PC-3 (cell line): ENCODE measurements around the gene MIPOL1. TPM values are rescaled to one million over a fixed set of nuclear protein-coding genes. Genes with fewer than 3 reads are reported as not detected.

ENCODE experiments used
- ATAC-seq: fragments of 200-7000 bp; cut with Tn5 transposase; 2 replicates; pipeline ENCODE4 v1.9.1; 2020; ENCODE audit warnings: mild to moderate bottlenecking, moderate library complexity
- BruUV-seq: library from RNA; stranded (reverse); fragments of 400-500 nt; replicated peaks from 2 replicates; lab custom pipeline; 2021; lab: Mats Ljungman, UMichigan
- CTCF ChIA-PET: fragments of 300-600 bp; sonication (Branson Sonifier 250); formaldehyde crosslinking; loops from one replicate; lab custom pipeline; 2022; ENCODE audit warnings: antibody characterized with exemption; lab: Charles Lee
- POLR2A ChIA-PET: fragments of 300-600 bp; sonication (Branson Sonifier 250); formaldehyde crosslinking; loops from one replicate; lab custom pipeline; 2022; ENCODE audit warnings: antibody characterized with exemption; ENCODE audit not compliant: unreplicated experiment; lab: Charles Lee
- DNase-seq: peaks from one replicate; pipeline ENCODE4 v3.0.0-alpha.2; 2015
- H2AFZ ChIP-seq: fragments of 300-600 bp; sonication (generic); 2 replicates; pipeline ENCODE4 v1.6.0; 2016; ENCODE audit warnings: antibody characterized with exemption, low read length
- H3F3A ChIP-seq: fragments of 300-600 bp; sonication (generic); one replicate; pipeline ENCODE4 v1.6.0; 2017; ENCODE audit warnings: antibody characterized with exemption, low read length, control low read depth, mild to moderate bottlenecking; ENCODE audit not compliant: unreplicated experiment
- H3K27ac ChIP-seq: fragments of 300-600 bp; sonication (generic); 2 replicates; pipeline ENCODE4 v1.5.1; 2016; ENCODE audit warnings: mild to moderate bottlenecking, low read length
- H3K27me3 ChIP-seq: fragments of 300-600 bp; sonication (generic); 2 replicates; pipeline ENCODE4 v1.6.1; 2016; ENCODE audit warnings: low read length, mixed read lengths
- H3K36me3 ChIP-seq: fragments of 300-600 bp; sonication (generic); 2 replicates; pipeline ENCODE4 v1.6.1; 2016; ENCODE audit warnings: low read depth, mixed run types, low read length, mixed read lengths
- H3K4me1 ChIP-seq: fragments of 300-600 bp; sonication (generic); 2 replicates; pipeline ENCODE4 v1.5.1; 2016; ENCODE audit warnings: low read length; ENCODE audit not compliant: insufficient read depth
- H3K4me2 ChIP-seq: fragments of 300-600 bp; sonication (generic); 2 replicates; pipeline ENCODE4 v1.6.0; 2016; ENCODE audit warnings: low read length
- H3K4me3 ChIP-seq: fragments of 300-600 bp; sonication (generic); 2 replicates; pipeline ENCODE4 v1.5.1; 2016; ENCODE audit warnings: mild to moderate bottlenecking, low read length, mixed read lengths
- H3K79me2 ChIP-seq: fragments of 300-600 bp; sonication (generic); 2 replicates; pipeline ENCODE4 v1.6.1; 2017; ENCODE audit warnings: low read length, mixed read lengths
- H3K9ac ChIP-seq: fragments of 300-600 bp; sonication (generic); 2 replicates; pipeline ENCODE4 v1.6.0; 2016; ENCODE audit warnings: mild to moderate bottlenecking, low read length
- H3K9me2 ChIP-seq: fragments of 300-600 bp; sonication (generic); replicated peaks from 2 replicates; pipeline ENCODE4 v1.6.1; 2016; ENCODE audit warnings: mixed run types, low read length, mixed read lengths
- H3K9me3 ChIP-seq: fragments of 300-600 bp; sonication (generic); 2 replicates; pipeline ENCODE4 v1.6.1; 2016; ENCODE audit warnings: low read length, mixed read lengths
- H4K20me1 ChIP-seq: fragments of 300-600 bp; sonication (generic); 2 replicates; pipeline ENCODE4 v1.6.1; 2016; ENCODE audit warnings: low read length, mixed read lengths
- CTCF ChIP-seq: fragments of 300-600 bp; sonication (generic); conservative IDR thresholded peaks from 2 replicates; pipeline ENCODE4 v1.5.1; 2017; ENCODE audit warnings: antibody characterized with exemption, low read depth, mild to moderate bottlenecking, low read length
- EZH2 ChIP-seq: fragments of 300-600 bp; sonication (generic); IDR thresholded peaks from one replicate; pipeline ENCODE4 v1.6.1; 2017; ENCODE audit warnings: antibody characterized with exemption, mild to moderate bottlenecking, low read length; ENCODE audit not compliant: unreplicated experiment
- EZH2phosphoT487 ChIP-seq: fragments of 300-600 bp; sonication (generic); IDR thresholded peaks from 2 replicates; pipeline ENCODE4 v1.6.1; 2018; ENCODE audit warnings: mild to moderate bottlenecking, antibody characterized with exemption, low read length, borderline replicate concordance
- intact Hi-C: fragments of 100-400 bp; cut with micrococcal nuclease; formaldehyde crosslinking; loops from 2 replicates; pipeline ENCODE4 v1.9.0; 2023
- total RNA-seq: library from RNA; depleted of rRNA; stranded (reverse); fragments of >200 nt; gene quantifications from 2 replicates; pipeline ENCODE4 v1.2.3, GENCODE V29; 2014

Gene MIPOL1
- total RNA-seq, 1 experiment from 2014 or later: 22.5 TPM

- ChIA-PET POLR2A (no interaction called here), CTCF (interaction anchor here (0.6 to 1.0 kb wide), 5 partner anchors 20 to 65 kb away, joined by 3 to 4 read pairs (median 3); no protein-coding TSS in a partner anchor)
- Histone ChIP-seq H3K27ac (peak overlapping the region; percentile 87), H3K4me1 (peaks cover 15% of the 10 kb centered on the region), H3K9ac (peak overlapping the region; percentile 93), H3K4me3 (peak overlapping the region; percentile 82), H3F3A (no peaks in the 10 kb centered on the region), H3K36me3 (no peaks in the 10 kb centered on the region), H4K20me1 (no peaks in the 10 kb centered on the region), H3K9me2 (no peaks in the 10 kb centered on the region), H2AFZ (peak overlapping the region; percentile 91), H3K27me3 (no peaks in the 10 kb centered on the region), H3K79me2 (peaks cover 27% of the 10 kb centered on the region), H3K4me2 (peak overlapping the region; percentile 87), H3K9me3 (no peaks in the 10 kb centered on the region)
- BruUV-seq: TSS peak; percentile 56
- TF ChIP-seq EZH2: no peak
- no peak for TF ChIP-seq CTCF
- no peak for TF ChIP-seq EZH2phosphoT487
- intact Hi-C loops: loop anchor here (1.0 to 10.0 kb wide), 4 partner anchors 27 to 413 kb away; no protein-coding TSS in a partner anchor
- DNase-seq (no peak), ATAC-seq (peak; percentile 28)
These were observed 26.1 kb upstream of the MIPOL1 start for GRCh38 chr14:37171678-37172023.

- peaks cover 15% of the 10 kb centered on the region for H3K4me1 ChIP-seq
- no peaks in the 10 kb centered on the region for H3K9me2 ChIP-seq
- peak within 1 kb of the TSS; percentile 87 for H3K4me2 ChIP-seq
- TSS peak; percentile 73 for BruUV-seq
- POLR2A ChIA-PET: interaction anchor here (0.7 kb wide), 1 partner anchor 26 kb away, joined by 3 read pairs; no protein-coding TSS in a partner anchor
- peak; percentile 87 for DNase-seq
- CTCF ChIA-PET: interaction anchor here (0.9 to 1.0 kb wide), 2 partner anchors 61 to 64 kb away, joined by 3 to 4 read pairs; no protein-coding TSS in a partner anchor
- peak within 1 kb of the TSS; percentile 91 for H2AFZ ChIP-seq
- H3K4me3 ChIP-seq: peak within 1 kb of the TSS; percentile 82
- no peaks in the 10 kb centered on the region for H3K9me3 ChIP-seq
- H3K27ac ChIP-seq: peak within 1 kb of the TSS; percentile 87
- intact Hi-C loops: loop anchor here (1.0 to 10.0 kb wide), 4 partner anchors 26 to 413 kb away; no protein-coding TSS in a partner anchor
- no peaks in the 10 kb centered on the region for H3K27me3 ChIP-seq
- H3F3A ChIP-seq: no peaks in the 10 kb centered on the region
- no peaks in the 10 kb centered on the region for H4K20me1 ChIP-seq
- ATAC-seq: peak; percentile 94
- TF ChIP-seq EZH2phosphoT487 (no peak), CTCF (0 out of 2 replicates have a peak, but pooled peaks have one; percentile 29)
- H3K79me2 ChIP-seq: peaks cover 27% of the 10 kb centered on the region
- H3K9ac ChIP-seq: peak within 1 kb of the TSS; percentile 93
- no peaks in the 10 kb centered on the region for H3K36me3 ChIP-seq
These were observed 25.5 kb upstream of the MIPOL1 start, which contains the start of gene SLC25A21 for GRCh38 chr14:37172024-37172869. TSS of gene SLC25A21 (minus strand) at chr14:37172606.
